BE2C (cell line): ENCODE results near the gene PHF3.

Experiments used
- DNase-seq: peaks from one replicate; pipeline ENCODE4 v3.0.0-alpha.2; 2020
- H3K27me3 ChIP-seq: fragments of 250-450 bp; sonication (Bioruptor Pico); 2 replicates; pipeline ENCODE4 v1.5.1; 2020; ENCODE audit warnings: mild to moderate bottlenecking
- H3K36me3 ChIP-seq: fragments of 250-450 bp; sonication (Bioruptor Pico); 2 replicates; pipeline ENCODE4 v1.5.1; 2020; ENCODE audit warnings: mild to moderate bottlenecking
- H3K4me1 ChIP-seq: fragments of 250-450 bp; sonication (Bioruptor Pico); 2 replicates; pipeline ENCODE4 v1.5.1; 2020
- H3K4me3 ChIP-seq: 2 replicates; pipeline ENCODE4 v1.5.1; 2011; ENCODE audit warnings: low read depth, low read length
- H3K9me3 ChIP-seq: fragments of 250-450 bp; sonication (Bioruptor Pico); 2 replicates; pipeline ENCODE4 v1.5.1; 2020
- CTCF ChIP-seq: IDR thresholded peaks from 2 replicates; pipeline ENCODE4 v1.5.1; 2012; ENCODE audit warnings: mild to moderate bottlenecking, low read depth, low read length

The PHF3 gene

GRCh38 chr6:63706630-63707029, 71.0 kb downstream of the PHF3 start:
- Histone ChIP-seq H3K4me1 (no peaks in the 10 kb centered on the region), H3K36me3 (peaks cover 73% of the 10 kb centered on the region), H3K4me3 (no peak overlapping the region), H3K27me3 (no peaks in the 10 kb centered on the region), H3K9me3 (no peaks in the 10 kb centered on the region)
- no peak for TF ChIP-seq CTCF
- DNase-seq = no peak

- Histone ChIP-seq H3K36me3 (peaks cover 84% of the 10 kb centered on the region), H3K4me3 (no peak overlapping the region), H3K9me3 (no peaks in the 10 kb centered on the region), H3K27me3 (no peaks in the 10 kb centered on the region), H3K4me1 (no peaks in the 10 kb centered on the region)
- DNase-seq = no peak
- no peak for TF ChIP-seq CTCF
Measured at GRCh38 chr6:63708631-63709030, 73.0 kb downstream of the PHF3 start.

GRCh38 chr6:63709148-63709547, 73.5 kb downstream of the PHF3 start:
- H3K27me3 ChIP-seq = no peaks in the 10 kb centered on the region
- no peak for TF ChIP-seq CTCF
- no peak overlapping the region for H3K4me3 ChIP-seq
- peaks cover 83% of the 10 kb centered on the region for H3K36me3 ChIP-seq
- no peaks in the 10 kb centered on the region for H3K4me1 ChIP-seq
- no peaks in the 10 kb centered on the region for H3K9me3 ChIP-seq
- no peak for DNase-seq

GRCh38 chr6:63713332-63713731, 77.7 kb downstream of the PHF3 start:
- H3K9me3 ChIP-seq = no peaks in the 10 kb centered on the region
- H3K27me3 ChIP-seq = no peaks in the 10 kb centered on the region
- DNase-seq = no peak
- no peak for TF ChIP-seq CTCF
- no peak overlapping the region for H3K4me3 ChIP-seq
- H3K4me1 ChIP-seq = no peaks in the 10 kb centered on the region
- H3K36me3 ChIP-seq = peaks cover 45% of the 10 kb centered on the region

- no peak overlapping the region for H3K4me3 ChIP-seq
- H3K36me3 ChIP-seq = peaks cover 40% of the 10 kb centered on the region
- TF ChIP-seq CTCF = no peak
- H3K4me1 ChIP-seq = no peaks in the 10 kb centered on the region
- H3K27me3 ChIP-seq = no peaks in the 10 kb centered on the region
- no peaks in the 10 kb centered on the region for H3K9me3 ChIP-seq
- DNase-seq = no peak
Measured at GRCh38 chr6:63714091-63714490, 78.5 kb downstream of the PHF3 start.

- H3K27me3 ChIP-seq = no peaks in the 10 kb centered on the region
- no peaks in the 10 kb centered on the region for H3K9me3 ChIP-seq
- no peaks in the 10 kb centered on the region for H3K4me1 ChIP-seq
- TF ChIP-seq CTCF = no peak
- no peak overlapping the region for H3K4me3 ChIP-seq
- H3K36me3 ChIP-seq = peaks cover 21% of the 10 kb centered on the region
- no peak for DNase-seq
Measured at GRCh38 chr6:63716169-63716568, 80.6 kb downstream of the PHF3 start.
